GM23338 (cell line): ENCODE data around the gene MAP2K5. TPM values are rescaled to one million over a fixed set of nuclear protein-coding genes. Genes with fewer than 3 reads are reported as not detected.

Experiments used
- ATAC-seq: fragments of 200-7000 bp; cut with Tn5 transposase; 3 replicates; pipeline ENCODE4 v1.9.1; 2020
- DNase-seq: peaks from one replicate; pipeline ENCODE4 v3.0.0-alpha.2; 2015; ENCODE audit warnings: low spot score
- H2AFZ ChIP-seq: fragments of 200-600 bp; sonication (generic); 2 replicates; pipeline ENCODE4 v1.8.0; 2016; ENCODE audit warnings: antibody characterized with exemption, mild to moderate bottlenecking, moderate library complexity
- H3F3A ChIP-seq: fragments of 200-600 bp; sonication (generic); replicated peaks from 2 replicates; pipeline ENCODE4 v1.8.0; 2017; ENCODE audit warnings: antibody characterized with exemption, mixed run types, low read depth
- H3K27ac ChIP-seq: fragments of 200-600 bp; sonication (generic); 2 replicates; pipeline ENCODE4 v1.6.1; 2016; ENCODE audit warnings: low read depth
- H3K27me3 ChIP-seq: fragments of 200-600 bp; sonication (generic); 2 replicates; pipeline ENCODE4 v1.8.0; 2016; ENCODE audit warnings: mild to moderate bottlenecking, mixed run types, moderate library complexity; ENCODE audit not compliant: insufficient read depth
- H3K36me3 ChIP-seq: fragments of 200-600 bp; sonication (generic); 2 replicates; pipeline ENCODE4 v1.8.0; 2016; ENCODE audit warnings: mild to moderate bottlenecking; ENCODE audit not compliant: insufficient read depth
- H3K4me1 ChIP-seq: fragments of 200-600 bp; sonication (generic); 2 replicates; pipeline ENCODE4 v1.8.0; 2016; ENCODE audit warnings: mild to moderate bottlenecking, moderate library complexity; ENCODE audit not compliant: insufficient read depth
- H3K4me2 ChIP-seq: fragments of 200-600 bp; sonication (generic); 2 replicates; pipeline ENCODE4 v1.7.1; 2017; ENCODE audit warnings: mixed run types
- H3K4me3 ChIP-seq: fragments of 200-600 bp; sonication (generic); 2 replicates; pipeline ENCODE4 v1.6.1; 2016; ENCODE audit warnings: mixed run types
- H3K79me2 ChIP-seq: fragments of 200-600 bp; sonication (generic); replicated peaks from 2 replicates; pipeline ENCODE4 v1.8.0; 2017; ENCODE audit warnings: mild to moderate bottlenecking; ENCODE audit not compliant: insufficient read depth
- H3K9me2 ChIP-seq: fragments of 200-600 bp; sonication (generic); 2 replicates; pipeline ENCODE4 v1.8.0; 2017; ENCODE audit not compliant: insufficient read depth
- H4K20me1 ChIP-seq: fragments of 200-600 bp; sonication (generic); replicated peaks from 2 replicates; pipeline ENCODE4 v1.8.0; 2017; ENCODE audit warnings: mild to moderate bottlenecking; ENCODE audit not compliant: insufficient read depth
- H3K27ac Mint-ChIP-seq: 2 replicates; pipeline ENCODE4 v1.8.0; 2020; ENCODE audit warnings: inconsistent platforms, mild to moderate bottlenecking, moderate library complexity, mixed read lengths
- H3K27me3 Mint-ChIP-seq: 3 replicates; pipeline ENCODE4 v1.8.0; 2022; ENCODE audit warnings: low read depth, mild to moderate bottlenecking, moderate library complexity, mixed read lengths, inconsistent platforms; ENCODE audit not compliant: insufficient read depth, poor library complexity
- H3K36me3 Mint-ChIP-seq: 3 replicates; pipeline ENCODE4 v1.8.0; 2021; ENCODE audit warnings: low read depth, mild to moderate bottlenecking, inconsistent platforms, moderate library complexity, mixed read lengths
- H3K4me1 Mint-ChIP-seq: 3 replicates; pipeline ENCODE4 v1.8.0; 2020; ENCODE audit warnings: mild to moderate bottlenecking, inconsistent platforms, mixed read lengths
- H3K4me3 Mint-ChIP-seq: 3 replicates; pipeline ENCODE4 v1.8.0; 2021; ENCODE audit warnings: moderate library complexity, mild to moderate bottlenecking, inconsistent platforms, mixed read lengths
- H3K9me3 Mint-ChIP-seq: 3 replicates; pipeline ENCODE4 v1.8.0; 2020; ENCODE audit warnings: moderate library complexity, mild to moderate bottlenecking, inconsistent platforms, mixed read lengths
- EZH2 ChIP-seq: fragments of 200-600 bp; sonication (generic); IDR thresholded peaks from one replicate; pipeline ENCODE4 v1.8.0; 2017; ENCODE audit warnings: antibody characterized with exemption, mild to moderate bottlenecking, low read depth; ENCODE audit not compliant: unreplicated experiment
- POLR2AphosphoS5 ChIP-seq: IDR thresholded peaks from 2 replicates; pipeline ENCODE4 v1.6.1; 2016; ENCODE audit warnings: antibody characterized with exemption, low read depth
- ZNF114 ChIP-seq: fragments of 250-450 bp; sonication (Bioruptor Pico); IDR thresholded peaks from 2 replicates; pipeline ENCODE4 v1.5.0; 2020; ENCODE audit warnings: mild to moderate bottlenecking, moderate library complexity
- polyA plus RNA-seq: library from polyadenylated mRNA; unstranded; fragments of >200 nt; fragmentation: Nextera tagmentation; extraction: Ambion mirVana; gene quantifications from 2 replicates; pipeline ENCODE4 v1.2.1, GENCODE V29; 2016
- total RNA-seq: library from RNA; depleted of rRNA; stranded (reverse); fragments of >200 nt; shearing (Covaris generic); gene quantifications from 2 replicates; pipeline ENCODE4 v1.2.3, GENCODE V29; 2014
- TF ChIP-seq, protein P1 (sequence below): fragments of 250-450 bp; sonication (Bioruptor Pico); IDR thresholded peaks from 2 replicates; pipeline ENCODE4 v1.5.0; 2020; ENCODE audit warnings: mild to moderate bottlenecking, moderate library complexity
- TF ChIP-seq, protein P2 (sequence below), 2 experiments: fragments of 200-600 bp in 1 of 2; sonication (generic) in 1 of 2; conservative IDR thresholded peaks; 2 replicates each; pipeline versions ENCODE4 v1.5.1 to v1.6.1; 2016 to 2017; ENCODE audit warnings: antibody characterized with exemption in 2 of 2, low read depth in 2 of 2, mild to moderate bottlenecking in 2 of 2, moderate library complexity in 1 of 2

MAP2K5 gene
- total and polyA plus RNA-seq, 2 experiments from 2014 or later = 6.5 to 13.6 TPM

DNA sequence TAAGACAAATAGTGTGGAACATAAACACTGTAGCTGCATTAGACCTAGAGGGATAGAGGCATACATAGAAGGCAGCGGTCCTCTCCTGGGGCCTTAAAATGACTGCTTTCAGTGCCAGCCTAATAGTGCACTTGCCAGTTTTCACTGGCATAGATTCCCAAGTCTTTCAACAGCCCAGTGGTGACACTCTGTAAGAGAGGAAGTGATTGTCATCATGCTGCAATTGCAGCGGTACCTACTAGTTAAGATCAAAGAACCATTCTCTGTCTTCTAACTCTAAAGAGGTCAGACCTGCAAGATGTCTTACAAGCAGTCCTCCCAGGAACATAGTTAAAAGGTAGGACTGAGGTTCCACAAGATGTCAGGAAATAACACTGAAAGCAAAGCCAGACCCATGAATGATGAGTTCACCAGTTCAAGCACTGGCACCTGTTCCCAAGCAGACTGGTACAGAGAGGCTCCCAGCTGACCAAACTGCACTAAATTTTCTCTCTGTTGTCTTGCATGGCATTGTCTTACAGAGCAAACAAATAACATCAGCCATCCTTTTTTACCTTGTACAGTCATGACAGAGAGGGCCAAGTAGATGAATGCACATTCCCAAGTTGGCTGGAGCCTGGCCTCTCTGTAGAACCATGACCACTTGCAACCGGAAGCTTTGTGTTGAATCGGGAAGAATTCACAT is 182.3 kb downstream of the MAP2K5 start (continued):
- TF ChIP-seq, protein P1, sequence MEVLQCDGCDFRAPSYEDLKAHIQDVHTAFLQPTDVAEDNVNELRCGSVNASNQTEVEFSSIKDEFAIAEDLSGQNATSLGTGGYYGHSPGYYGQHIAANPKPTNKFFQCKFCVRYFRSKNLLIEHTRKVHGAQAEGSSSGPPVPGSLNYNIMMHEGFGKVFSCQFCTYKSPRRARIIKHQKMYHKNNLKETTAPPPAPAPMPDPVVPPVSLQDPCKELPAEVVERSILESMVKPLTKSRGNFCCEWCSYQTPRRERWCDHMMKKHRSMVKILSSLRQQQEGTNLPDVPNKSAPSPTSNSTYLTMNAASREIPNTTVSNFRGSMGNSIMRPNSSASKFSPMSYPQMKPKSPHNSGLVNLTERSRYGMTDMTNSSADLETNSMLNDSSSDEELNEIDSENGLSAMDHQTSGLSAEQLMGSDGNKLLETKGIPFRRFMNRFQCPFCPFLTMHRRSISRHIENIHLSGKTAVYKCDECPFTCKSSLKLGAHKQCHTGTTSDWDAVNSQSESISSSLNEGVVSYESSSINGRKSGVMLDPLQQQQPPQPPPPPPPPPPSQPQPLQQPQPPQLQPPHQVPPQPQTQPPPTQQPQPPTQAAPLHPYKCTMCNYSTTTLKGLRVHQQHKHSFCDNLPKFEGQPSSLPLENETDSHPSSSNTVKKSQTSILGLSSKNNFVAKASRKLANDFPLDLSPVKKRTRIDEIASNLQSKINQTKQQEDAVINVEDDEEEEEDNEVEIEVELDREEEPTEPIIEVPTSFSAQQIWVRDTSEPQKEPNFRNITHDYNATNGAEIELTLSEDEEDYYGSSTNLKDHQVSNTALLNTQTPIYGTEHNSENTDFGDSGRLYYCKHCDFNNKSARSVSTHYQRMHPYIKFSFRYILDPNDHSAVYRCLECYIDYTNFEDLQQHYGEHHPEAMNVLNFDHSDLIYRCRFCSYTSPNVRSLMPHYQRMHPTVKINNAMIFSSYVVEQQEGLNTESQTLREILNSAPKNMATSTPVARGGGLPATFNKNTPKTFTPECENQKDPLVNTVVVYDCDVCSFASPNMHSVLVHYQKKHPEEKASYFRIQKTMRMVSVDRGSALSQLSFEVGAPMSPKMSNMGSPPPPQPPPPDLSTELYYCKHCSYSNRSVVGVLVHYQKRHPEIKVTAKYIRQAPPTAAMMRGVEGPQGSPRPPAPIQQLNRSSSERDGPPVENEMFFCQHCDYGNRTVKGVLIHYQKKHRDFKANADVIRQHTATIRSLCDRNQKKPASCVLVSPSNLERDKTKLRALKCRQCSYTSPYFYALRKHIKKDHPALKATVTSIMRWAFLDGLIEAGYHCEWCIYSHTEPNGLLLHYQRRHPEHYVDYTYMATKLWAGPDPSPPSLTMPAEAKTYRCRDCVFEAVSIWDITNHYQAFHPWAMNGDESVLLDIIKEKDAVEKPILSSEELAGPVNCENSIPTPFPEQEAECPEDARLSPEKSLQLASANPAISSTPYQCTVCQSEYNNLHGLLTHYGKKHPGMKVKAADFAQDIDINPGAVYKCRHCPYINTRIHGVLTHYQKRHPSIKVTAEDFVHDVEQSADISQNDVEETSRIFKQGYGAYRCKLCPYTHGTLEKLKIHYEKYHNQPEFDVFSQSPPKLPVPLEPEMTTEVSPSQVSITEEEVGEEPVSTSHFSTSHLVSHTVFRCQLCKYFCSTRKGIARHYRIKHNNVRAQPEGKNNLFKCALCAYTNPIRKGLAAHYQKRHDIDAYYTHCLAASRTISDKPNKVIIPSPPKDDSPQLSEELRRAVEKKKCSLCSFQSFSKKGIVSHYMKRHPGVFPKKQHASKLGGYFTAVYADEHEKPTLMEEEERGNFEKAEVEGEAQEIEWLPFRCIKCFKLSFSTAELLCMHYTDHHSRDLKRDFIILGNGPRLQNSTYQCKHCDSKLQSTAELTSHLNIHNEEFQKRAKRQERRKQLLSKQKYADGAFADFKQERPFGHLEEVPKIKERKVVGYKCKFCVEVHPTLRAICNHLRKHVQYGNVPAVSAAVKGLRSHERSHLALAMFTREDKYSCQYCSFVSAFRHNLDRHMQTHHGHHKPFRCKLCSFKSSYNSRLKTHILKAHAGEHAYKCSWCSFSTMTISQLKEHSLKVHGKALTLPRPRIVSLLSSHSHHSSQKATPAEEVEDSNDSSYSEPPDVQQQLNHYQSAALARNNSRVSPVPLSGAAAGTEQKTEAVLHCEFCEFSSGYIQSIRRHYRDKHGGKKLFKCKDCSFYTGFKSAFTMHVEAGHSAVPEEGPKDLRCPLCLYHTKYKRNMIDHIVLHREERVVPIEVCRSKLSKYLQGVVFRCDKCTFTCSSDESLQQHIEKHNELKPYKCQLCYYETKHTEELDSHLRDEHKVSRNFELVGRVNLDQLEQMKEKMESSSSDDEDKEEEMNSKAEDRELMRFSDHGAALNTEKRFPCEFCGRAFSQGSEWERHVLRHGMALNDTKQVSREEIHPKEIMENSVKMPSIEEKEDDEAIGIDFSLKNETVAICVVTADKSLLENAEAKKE (CRISPR knock-in tag) = no peak

DNA sequence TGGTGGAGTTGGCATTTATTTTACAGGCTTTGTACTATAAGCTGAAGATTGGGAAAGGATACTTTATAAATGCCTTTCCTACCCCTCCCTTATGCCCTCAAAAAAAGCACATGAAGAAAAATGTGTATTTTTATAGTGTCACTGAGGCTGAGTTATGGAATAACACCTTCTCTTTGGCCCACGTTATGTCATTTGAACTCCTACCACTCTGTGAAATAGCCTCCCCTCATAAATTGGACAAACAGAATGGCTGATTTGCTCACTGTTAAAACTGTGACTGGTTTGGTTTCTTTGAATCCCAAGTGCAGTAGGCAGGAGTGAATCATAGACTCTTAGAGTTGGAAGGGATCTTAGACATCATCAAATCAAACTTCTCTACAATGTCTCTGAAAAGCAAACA is 187.6 kb downstream of the MAP2K5 start:
- peaks cover 46% of the 10 kb centered on the region for H3K4me1 ChIP-seq
- Mint-ChIP-seq H3K4me1 (peaks cover 46% of the 10 kb centered on the region), H3K36me3 (no peaks in the 10 kb centered on the region), H3K4me3 (no peak overlapping the region), H3K27me3 (no peaks in the 10 kb centered on the region), H3K27ac (no peak overlapping the region), H3K9me3 (no peaks in the 10 kb centered on the region)
- H3K4me3 ChIP-seq = no peak overlapping the region
- H3K27ac ChIP-seq = no peak overlapping the region
- ATAC-seq = no peak
- H3K36me3 ChIP-seq = no peaks in the 10 kb centered on the region
- no peak overlapping the region for H2AFZ ChIP-seq
- H3K9me2 ChIP-seq = no peaks in the 10 kb centered on the region
- no peak for TF ChIP-seq ZNF114 (CRISPR knock-in tag)
- no peak for TF ChIP-seq EZH2
- no peak for TF ChIP-seq POLR2AphosphoS5
- TF ChIP-seq, protein P2, sequence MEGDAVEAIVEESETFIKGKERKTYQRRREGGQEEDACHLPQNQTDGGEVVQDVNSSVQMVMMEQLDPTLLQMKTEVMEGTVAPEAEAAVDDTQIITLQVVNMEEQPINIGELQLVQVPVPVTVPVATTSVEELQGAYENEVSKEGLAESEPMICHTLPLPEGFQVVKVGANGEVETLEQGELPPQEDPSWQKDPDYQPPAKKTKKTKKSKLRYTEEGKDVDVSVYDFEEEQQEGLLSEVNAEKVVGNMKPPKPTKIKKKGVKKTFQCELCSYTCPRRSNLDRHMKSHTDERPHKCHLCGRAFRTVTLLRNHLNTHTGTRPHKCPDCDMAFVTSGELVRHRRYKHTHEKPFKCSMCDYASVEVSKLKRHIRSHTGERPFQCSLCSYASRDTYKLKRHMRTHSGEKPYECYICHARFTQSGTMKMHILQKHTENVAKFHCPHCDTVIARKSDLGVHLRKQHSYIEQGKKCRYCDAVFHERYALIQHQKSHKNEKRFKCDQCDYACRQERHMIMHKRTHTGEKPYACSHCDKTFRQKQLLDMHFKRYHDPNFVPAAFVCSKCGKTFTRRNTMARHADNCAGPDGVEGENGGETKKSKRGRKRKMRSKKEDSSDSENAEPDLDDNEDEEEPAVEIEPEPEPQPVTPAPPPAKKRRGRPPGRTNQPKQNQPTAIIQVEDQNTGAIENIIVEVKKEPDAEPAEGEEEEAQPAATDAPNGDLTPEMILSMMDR (conservative IDR thresholded peaks at IDR 0.05; ENCODE audit: low read depth in 2 of 2) = no peak
- DNase-seq = no peak
- no peak overlapping the region for H3K4me2 ChIP-seq
- no peaks in the 10 kb centered on the region for H3F3A ChIP-seq
- H3K79me2 ChIP-seq = no peaks in the 10 kb centered on the region
- no peaks in the 10 kb centered on the region for H4K20me1 ChIP-seq
- H3K27me3 ChIP-seq = no peaks in the 10 kb centered on the region
